GM19023 (cell line): ENCODE measurements around the gene SELENOO.

Experiments used
- ATAC-seq: cut with Tn5 transposase; IDR thresholded peaks from one replicate; pipeline ENCODE4 v1.9.1; 2021; ENCODE audit warnings: mild to moderate bottlenecking, moderate library complexity; ENCODE audit not compliant: unreplicated experiment

The SELENOO gene

DNA sequence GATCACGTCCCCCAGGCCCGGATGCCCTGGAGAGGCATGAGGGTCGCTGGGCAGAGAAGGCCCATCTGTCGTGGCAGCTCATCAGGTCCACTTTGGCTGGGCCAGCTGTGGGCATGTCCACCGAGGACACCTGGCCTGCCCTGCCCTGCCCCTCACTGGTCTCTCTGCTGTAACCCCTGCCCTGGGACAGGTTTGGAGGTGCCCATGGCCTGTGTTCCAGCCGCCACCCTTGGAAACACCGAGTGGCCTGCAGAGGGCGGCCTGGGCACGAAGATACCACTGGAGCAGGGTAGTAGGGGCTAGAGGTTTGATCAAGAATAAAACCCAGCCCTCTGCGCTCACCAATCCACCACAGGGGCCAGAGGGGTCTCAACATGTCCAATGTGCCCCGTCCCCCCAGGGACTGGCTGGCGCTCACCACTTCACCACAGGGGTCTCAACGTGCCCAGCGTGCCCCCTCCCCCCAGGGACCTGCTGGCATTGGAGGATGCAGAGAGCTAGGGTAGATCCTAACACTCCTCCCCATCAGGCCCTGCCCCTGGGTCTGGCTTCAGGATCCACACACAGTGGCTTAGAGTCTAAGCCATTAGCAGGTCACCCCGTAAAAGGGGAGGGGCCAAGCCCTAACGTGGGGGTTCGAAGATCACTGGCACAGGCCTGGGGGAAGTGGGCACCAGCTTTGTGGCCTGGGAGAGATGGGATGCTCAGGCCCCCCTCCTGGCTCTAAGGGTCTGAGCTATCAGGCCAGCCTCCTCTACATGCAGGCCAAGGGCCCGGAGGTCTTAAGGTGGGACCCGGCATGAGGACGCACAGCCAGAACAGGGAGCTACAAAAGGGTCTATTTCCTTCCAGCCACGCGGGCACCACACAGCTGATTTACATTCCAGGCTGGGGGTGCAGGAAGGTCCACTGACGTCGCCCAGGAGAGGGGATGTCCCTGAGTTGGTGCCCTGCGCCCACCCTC lies 51.6 kb downstream of the SELENOO start:
- no peak for ATAC-seq

DNA sequence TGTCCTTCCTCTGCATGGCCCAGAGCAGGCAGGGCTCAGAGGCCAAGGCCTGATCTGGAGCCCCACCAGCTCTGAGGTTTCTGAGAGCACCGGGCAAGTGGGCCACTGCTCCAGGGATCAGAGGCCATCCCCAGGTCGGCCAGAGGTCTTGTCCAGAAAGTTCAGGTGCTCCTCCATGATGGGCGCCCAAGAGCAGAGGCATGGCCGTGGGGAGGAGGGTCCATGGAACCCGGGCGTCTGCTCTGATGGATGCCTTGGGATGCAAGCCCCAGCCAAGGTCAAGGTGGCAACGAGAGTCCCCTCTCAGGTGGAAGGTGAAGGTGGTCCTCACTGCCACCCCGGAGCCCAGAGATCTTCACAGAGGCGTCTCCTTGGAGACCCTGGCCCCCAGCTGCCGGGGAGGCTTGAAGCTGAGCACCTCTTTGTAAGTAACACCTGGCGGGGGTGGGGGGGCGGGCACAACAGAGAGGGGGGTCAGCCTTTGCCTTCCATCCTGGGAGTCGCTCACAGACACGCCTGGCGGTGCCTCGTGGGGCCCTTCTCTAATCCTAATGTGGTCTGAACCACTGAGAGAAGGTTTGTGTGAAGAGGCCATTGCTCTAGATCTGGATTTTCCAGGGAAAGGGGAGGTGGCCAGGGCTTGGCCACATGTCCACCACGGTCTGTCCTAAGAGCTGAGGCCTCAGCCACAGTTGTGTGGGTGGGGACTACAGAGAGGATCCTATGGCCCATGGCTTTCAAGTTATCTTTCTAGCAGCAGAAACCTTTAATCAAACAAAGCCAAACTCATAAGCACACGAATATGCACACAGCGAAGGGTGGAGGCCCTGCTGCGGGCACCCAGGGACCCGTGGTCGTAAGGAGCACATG lies 52.5 kb downstream of the SELENOO start:
- ATAC-seq = no peak

DNA sequence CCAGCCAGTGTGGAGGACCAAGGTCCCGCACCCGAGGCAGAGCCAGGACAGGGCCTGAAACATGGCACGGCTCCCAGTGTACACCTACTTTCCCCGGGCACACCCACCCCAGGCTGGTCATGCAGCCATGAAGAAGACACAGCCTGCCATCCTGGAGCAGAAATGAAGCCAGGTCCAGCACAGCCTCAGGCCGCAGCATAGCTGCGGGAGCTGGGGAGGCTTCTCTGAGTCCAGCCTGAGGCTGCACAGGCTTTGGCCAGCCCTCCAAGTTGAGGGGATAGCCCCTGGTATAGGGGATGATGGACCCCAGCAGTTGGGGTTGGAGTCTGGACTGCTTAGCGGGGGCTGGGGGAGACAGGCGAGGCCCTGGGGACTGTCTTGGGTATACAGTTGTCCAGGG lies 53.1 kb downstream of the SELENOO start:
- no peak for ATAC-seq

DNA sequence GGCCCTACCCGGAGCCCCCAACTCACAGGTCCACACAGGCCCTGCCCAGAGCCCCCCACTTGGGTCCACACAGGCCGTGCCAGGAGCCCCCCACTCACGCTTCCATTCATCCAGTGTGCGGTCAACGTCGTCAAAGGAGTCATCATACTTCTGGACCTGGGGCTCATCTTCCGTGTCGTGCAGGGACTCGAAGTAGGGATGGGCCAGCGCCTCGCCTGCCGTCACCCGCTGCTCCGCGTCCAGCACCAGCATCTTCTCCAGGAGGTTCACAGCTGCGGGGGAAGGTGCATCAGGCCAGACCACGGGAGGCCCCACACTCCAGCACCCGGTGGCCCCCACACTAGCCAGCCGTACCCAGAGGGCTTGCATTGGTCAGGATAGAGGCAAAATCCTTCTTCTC lies 54.3 kb downstream of the SELENOO start:
- no peak for ATAC-seq

DNA sequence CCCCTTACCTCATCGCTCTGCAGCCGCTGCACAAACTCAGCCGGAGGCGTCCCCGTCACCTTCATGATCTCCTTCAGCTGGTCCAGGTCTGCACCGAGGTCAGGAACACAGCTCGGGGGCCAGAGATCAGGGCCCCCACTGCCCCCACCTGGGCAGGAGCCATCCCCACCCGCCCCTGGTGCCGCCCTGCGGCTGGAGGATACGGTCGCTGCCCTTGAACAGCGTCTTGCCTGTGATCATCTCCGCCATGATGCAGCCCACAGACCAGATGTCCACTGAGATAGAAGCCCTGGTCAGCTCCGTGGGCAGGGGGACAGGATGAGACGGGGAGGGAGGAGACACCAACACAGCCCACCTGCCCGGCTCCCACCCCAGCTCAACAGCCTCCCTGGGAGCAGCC lies 54.8 kb downstream of the SELENOO start:
- no peak for ATAC-seq

DNA sequence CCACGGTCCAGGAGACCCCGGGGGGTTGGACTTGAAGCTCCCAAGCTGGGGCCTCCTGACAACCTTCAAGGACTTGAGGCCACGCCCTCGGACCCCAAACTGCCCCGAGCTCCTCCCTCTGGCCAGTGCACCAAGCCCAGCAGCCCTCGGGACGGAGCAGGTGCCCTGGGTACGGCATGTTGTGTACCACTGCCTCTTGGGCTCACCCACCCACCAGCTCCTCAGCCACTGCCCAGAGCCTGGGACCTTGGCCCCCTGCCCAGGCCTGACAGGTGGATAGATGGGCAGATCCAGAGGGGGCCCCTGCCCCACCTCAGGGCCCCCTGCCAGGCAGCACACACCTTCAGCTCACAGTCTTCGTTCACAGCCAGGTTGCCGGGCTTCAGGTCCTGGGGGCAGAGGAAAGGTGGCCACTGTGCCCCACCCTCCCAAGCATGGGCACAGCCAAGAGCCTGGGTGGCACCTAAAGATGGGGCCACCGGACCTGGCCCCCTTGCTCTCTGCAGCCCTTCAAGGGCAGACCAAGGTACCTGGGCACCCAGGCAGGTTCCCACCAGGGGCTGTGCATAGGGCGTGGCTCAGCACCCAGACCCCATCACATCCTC lies 55.5 kb downstream of the SELENOO start:
- no peak for ATAC-seq

DNA sequence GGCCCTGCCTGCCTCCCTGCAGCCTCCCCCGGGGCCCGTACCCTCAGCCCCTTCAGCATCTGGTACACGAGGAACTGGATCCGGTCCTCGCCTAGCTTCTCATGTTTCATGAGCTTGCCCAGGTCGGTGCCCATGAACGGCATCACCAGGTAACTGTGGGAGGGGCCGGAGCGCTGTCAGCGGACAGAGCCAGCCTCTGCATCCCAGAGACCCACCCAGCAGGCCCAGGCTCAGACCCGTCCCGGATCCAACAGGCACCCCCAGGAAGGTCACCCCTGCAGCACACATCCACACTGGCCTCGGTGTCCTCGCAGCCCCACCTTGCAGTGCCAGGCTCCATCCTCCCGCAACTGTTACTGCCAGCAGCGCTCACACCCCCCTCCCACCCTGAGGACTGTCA lies 56.2 kb downstream of the SELENOO start:
- no peak for ATAC-seq

DNA sequence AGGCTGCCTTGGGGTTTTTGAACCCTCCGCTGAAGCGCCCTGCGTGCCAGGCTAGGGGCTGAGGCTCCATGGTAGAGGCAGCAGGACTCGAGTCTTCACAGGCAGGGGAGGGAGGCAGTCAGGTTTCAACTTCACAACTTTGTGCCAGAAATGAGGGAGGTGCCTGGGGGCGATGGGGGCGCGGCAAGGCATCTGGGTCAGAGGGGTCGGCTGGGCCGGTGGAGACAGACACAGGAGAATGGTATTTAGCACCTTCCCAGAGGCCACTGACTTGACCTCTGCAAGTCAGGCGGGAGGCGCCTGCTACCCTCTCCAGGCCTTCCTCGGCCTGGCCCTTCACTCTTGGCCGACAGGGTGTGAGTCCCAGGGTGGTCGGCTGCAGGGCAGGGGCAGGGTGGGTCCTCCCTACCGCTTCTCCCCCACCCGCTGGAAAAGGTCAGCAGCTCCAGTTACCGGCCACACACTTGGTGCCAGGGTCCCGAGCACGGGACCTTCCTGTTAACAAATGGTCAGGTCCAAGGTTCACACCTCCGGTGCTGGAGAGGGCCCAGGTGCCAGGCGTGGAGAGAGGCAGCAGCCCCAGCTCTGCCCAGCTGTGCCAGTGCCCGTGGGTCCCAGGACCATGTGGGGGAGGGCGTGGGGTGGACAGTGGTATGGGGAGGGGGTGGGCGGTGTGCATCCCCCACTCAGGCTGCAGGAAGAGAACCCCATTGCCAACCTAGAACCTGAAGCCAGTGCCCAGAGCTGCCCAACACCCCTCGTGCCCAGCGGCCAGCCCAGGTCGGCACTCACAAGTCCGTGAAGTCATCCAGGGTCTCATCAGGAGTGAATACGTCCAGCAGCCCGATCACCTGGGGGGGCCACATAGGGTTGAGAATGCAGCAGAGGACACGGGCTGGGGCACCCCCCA lies 56.9 kb downstream of the SELENOO start:
- ATAC-seq = no peak

DNA sequence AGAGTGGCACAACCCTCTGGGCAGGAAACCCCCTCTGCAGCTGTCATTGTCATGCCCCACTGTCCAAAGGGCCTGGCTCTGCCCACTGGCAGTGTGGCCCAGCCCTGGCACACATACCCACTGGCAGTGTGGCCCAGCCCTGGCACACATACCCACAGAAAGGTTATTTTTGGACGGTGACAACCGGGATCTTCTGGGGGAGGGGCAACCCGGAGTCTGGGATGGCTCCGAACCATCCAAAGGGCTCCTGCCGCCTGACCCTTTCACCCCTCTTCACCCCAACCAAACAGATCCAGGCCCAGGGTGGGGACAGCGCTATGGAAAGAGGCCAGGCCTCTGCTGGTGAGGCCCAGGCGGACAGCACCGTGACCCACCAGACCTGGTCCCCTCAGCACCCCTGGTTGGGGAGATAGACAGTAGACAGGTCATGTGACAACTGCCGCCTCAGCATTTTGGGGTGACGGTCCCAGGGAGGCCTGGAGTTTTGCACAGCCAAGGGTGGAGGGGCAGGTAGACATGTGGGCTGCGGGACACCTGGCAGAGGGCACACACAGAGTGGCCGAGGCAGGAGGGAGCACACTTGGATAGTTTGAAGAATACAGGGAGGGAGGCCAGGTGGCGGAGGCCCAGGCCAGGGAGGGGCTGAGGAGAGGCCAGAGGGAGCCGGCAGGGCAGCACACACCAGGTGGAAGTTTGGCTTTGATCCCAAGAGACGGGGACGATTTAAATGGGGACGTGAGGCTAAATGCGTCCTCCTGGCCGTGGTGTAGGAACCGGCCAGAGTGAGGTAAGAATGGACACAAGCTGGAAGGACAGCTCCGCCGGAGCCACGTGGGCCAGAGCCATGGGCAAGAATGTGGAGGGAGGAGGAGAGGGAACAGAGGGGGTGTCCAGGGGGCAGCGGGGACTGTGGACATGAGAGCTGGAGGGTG lies 57.8 kb downstream of the SELENOO start:
- ATAC-seq = no peak

DNA sequence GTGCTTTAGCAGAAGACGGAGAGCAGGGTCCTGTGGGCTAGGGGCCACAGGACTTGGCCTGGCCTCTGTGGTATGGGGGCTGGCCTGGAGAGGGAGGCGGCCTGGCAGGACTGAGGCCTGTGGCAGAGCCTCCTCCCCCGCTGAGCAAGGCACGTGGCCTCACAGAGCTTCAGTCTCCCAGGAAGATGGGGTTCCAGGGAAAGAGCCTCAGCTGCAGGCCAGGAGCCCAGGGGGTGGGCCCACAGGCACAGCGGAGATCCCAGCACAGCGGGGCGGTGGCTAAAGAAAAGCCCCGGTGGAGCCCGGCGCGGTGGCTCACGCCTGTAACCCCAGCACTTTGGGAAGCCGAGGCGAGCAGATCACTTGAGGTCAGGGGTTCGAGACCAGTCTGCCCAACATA lies 58.5 kb downstream of the SELENOO start:
- no peak for ATAC-seq

DNA sequence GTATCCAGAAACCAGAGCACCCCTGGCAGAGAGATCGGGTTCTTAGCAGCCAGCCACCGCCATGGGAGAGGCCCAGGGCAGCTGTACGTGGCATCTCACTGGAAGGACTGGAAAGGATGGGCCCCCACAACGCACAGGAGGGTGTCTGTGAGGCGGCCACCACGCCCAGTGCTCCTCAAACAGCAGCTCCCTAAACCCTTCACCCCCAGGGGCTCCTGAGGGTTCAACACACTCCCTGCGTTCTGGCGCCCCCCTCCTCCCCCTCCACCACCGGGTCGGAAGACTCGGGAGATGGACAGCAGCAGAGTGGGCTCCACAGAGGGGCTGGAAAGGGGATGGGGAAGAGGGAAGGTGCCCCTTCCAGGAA lies 59.6 kb downstream of the SELENOO start:
- ATAC-seq = no peak

DNA sequence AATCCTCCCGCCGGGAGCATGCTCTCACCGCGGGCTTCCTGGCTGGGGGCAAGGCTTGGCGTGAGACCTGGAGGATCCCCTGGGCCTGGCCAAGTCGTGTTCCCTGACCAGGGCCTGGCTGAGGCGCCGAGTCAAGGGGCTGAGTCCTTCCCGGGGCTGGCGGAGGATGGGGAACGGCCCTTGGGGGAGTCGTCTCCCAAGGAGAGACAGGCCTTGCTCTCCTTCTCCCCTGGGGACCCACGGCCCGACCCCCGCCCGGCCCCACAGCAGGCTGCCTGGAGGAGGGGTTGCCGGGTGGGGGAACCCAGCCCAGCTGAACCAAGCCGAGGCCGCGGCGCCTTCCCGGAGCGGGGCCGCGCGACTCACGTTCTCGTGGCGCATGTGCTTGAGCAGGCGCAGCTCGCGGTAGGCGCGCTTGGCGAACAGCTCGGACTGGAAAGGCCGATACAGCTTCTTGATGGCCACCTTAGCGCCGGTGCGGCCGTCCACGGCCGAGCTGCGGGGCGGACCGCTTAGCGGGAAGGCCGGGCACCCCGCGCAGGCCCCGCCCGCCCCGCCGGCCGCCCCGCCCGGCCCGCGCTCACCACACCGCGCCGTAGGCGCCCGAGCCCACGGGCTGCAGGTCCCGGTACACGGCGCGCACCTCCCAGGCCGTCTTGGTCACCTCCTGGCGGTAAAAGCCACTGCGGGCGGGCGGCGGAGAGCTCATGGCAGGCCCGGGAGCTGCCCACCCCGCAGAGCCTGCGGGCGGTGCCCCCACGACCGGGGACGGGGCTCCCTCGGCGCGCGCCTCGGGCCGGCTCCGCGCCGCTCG lies 60.2 kb downstream of the SELENOO start:
- no peak for ATAC-seq

DNA sequence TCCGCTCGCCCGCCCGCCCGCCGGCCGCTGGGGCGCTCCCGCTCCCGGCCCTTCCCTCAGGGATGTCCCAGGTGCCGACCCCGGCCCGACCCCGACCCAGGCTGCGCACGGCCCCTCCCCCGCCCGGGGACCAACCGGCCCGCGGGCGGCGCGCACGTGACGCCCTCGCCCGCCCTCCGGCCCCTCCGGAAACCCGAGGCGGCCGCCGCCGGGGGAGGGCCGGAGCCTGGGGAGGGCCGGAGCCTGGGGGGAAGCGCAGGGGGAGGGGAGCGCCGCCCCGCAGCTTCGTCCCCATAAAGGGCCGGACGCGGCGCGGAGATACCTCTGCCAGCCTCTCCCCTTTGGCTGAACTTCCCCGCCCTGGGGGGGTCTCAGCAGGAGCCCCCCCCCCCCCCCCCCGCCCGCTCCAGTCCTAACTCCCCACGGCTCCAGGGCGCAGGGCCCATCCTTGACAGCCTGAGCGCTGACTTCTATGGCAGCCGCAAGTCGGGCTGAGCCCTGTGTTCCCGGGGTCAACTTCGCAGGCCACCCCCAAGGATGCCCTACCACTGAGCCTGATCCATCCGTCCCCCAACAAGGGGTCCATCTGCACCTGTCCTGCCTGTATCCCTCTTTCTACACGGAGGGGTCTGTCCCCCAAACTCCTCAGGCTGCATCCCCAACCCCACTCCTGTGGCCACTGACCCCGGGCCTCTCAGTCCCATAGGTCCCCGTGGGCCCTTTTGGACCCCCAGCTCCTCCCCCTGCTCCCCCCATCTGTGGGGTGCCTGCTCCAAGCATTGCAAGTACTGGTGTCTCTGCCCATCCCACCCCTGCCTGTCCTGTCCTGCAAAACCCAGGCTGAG lies 61.0 kb downstream of the SELENOO start, which contains the start of gene MAPK12:
TSS of gene MAPK12 (minus strand) at position 69 of the 845 bp plus-strand sequence. CDS start 174 bp downstream, outside the sequence.
- ATAC-seq = no peak

DNA sequence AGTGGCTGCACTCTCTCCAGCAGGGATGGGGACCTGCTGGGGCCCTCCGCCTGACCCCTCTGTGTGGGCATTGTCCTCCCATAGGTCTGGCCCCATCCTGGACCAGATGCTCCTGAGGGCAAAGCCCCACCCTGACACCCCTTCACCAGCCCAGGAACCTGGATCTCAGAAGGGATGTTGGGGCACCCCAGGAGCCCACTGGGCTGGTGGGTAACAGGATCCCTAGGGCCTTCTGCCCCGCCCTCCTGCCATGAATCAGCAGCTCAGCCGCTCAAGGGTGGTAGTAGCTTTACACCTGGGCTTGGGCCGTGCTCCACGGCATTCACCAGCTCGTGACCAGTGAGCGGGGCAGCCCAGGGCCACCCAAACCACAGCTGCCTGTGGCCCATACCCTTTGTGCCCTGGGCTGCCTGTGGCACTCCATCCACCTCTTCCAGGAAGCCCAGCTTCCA lies 61.7 kb downstream of the SELENOO start:
- ATAC-seq = no peak

DNA sequence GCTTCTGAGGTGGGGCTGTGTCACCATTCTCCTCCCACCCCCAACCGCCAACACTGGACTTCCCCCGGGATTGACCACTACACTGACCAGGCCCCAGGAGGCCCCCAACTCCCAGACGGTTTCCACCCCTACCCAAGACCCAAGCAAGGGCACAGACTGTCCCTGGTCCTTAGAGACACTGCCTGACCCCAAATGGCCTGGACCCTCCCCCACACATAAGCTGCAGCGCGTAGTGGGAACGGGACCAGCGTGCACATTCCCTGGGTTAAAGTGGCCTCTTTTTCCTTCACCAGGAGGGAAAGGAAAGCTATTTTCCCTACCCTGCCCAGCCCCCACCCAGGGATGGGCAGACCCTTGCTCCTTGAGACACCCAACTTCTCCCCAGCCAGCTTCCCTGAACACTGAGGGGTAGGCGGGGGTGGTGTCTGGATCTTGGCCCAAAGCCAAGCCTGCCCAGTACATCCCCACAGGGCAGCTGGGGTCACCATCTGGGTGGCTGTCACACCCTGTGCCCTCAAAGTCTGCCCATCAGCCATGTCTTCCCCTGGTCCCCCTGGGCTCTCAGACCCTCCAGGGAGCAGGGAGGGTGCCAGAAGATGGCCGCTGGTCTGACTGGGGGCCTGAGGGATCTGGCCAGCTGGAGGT lies 62.3 kb downstream of the SELENOO start:
- no peak for ATAC-seq

DNA sequence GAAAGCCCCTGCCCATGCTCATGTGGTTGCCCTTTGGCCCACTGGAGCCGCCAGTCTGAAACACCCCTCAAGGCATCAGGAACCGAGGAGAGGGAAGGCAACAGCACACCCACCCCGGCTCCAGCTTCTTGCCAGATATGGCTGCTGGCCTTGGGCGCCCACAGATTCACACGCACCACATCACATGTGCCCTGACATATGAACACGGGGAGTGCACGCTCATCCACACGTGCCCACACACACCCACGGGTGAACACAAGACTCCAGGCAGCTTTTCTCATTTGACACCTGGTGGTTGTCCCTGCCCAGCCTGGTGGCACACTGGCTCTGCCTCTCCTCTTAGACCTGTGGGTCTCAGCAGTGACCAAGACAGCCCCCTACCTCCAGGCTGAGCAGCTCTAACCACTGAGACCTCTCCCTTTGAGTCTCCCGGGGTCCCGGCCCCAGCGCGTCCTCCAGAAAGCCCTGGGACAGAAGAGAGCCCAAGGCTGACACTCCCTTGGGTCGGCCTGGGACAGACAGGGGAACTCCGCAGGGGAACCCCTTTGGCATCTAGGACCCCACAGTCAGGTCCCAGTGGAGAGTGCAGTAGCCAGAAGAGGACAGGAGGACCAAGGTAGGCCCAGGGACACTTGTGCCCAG lies 63.4 kb downstream of the SELENOO start:
- ATAC-seq = no peak
